OCI-LY7 (cell line): ENCODE data around the gene TTC32. TPM values are rescaled to one million over a fixed set of nuclear protein-coding genes. Genes with fewer than 3 reads are reported as not detected.

Source experiments
- BruUV-seq: library from RNA; stranded (reverse); fragments of 400-500 nt; replicated peaks from 2 replicates; lab custom pipeline; 2021; lab: Mats Ljungman, UMichigan
- CTCF ChIA-PET: fragments of 300-600 bp; sonication (Branson Sonifier 250); formaldehyde crosslinking; loops from one replicate; lab custom pipeline; 2022; ENCODE audit warnings: antibody characterized with exemption; ENCODE audit not compliant: unreplicated experiment; lab: Charles Lee
- POLR2A ChIA-PET: fragments of 300-600 bp; sonication (Branson Sonifier 250); formaldehyde crosslinking; loops from one replicate; lab custom pipeline; 2022; ENCODE audit warnings: antibody characterized with exemption; lab: Charles Lee
- DNase-seq: peaks from one replicate; pipeline ENCODE4 v3.0.0-alpha.2; 2015; ENCODE audit warnings: low spot score
- H2AFZ ChIP-seq: fragments of 200-600 bp; sonication (generic), shearing (Covaris generic); 2 replicates; pipeline ENCODE4 v1.6.1; 2014; ENCODE audit warnings: mild to moderate bottlenecking, antibody characterized with exemption, low read length, moderate library complexity
- H3K27ac ChIP-seq: fragments of 200-600 bp; sonication (generic); 2 replicates; pipeline ENCODE4 v1.5.1; 2014; ENCODE audit warnings: mixed run types, low read depth, mild to moderate bottlenecking, moderate library complexity, low read length, inconsistent platforms; ENCODE audit not compliant: poor library complexity, severe bottlenecking
- H3K36me3 ChIP-seq: fragments of 200-600 bp; sonication (generic); 2 replicates; pipeline ENCODE4 v1.6.1; 2014; ENCODE audit warnings: mild to moderate bottlenecking, antibody characterized with exemption, low read length, moderate library complexity, mixed read lengths; ENCODE audit not compliant: insufficient read depth
- H3K4me1 ChIP-seq: fragments of 200-600 bp; sonication (generic); 2 replicates; pipeline ENCODE4 v1.5.1; 2014; ENCODE audit warnings: mild to moderate bottlenecking, low read length; ENCODE audit not compliant: insufficient read depth, poor library complexity, severe bottlenecking
- H3K4me2 ChIP-seq: fragments of 200-600 bp; sonication (generic); 2 replicates; pipeline ENCODE4 v1.6.1; 2014; ENCODE audit warnings: mild to moderate bottlenecking, low read length
- H3K4me3 ChIP-seq: fragments of 200-600 bp; sonication (generic); 2 replicates; pipeline ENCODE4 v1.5.1; 2014; ENCODE audit warnings: mild to moderate bottlenecking, low read depth, low read length; ENCODE audit not compliant: poor library complexity, severe bottlenecking
- H3K79me2 ChIP-seq: fragments of 200-600 bp; sonication (generic); 2 replicates; pipeline ENCODE4 v1.6.1; 2016; ENCODE audit warnings: low read depth, mild to moderate bottlenecking, low read length, moderate library complexity, mixed read lengths; ENCODE audit not compliant: insufficient read depth
- H3K9me2 ChIP-seq: fragments of 200-600 bp; sonication (generic); 2 replicates; pipeline ENCODE4 v1.6.1; 2016; ENCODE audit warnings: mild to moderate bottlenecking, low read length, mixed read lengths; ENCODE audit not compliant: insufficient read depth
- H3K9me3 ChIP-seq: fragments of 200-600 bp; sonication (generic); 2 replicates; pipeline ENCODE4 v1.6.1; 2014; ENCODE audit warnings: mild to moderate bottlenecking, mixed run types, low read length, mixed read lengths
- H4K20me1 ChIP-seq: fragments of 200-600 bp; sonication (generic); 2 replicates; pipeline ENCODE4 v1.6.1; 2014; ENCODE audit warnings: mild to moderate bottlenecking, antibody characterized with exemption, low read length, moderate library complexity, mixed read lengths; ENCODE audit not compliant: insufficient read depth
- CTCF ChIP-seq: fragments of 200-600 bp; sonication (generic); conservative IDR thresholded peaks from 2 replicates; pipeline ENCODE4 v1.5.1; 2014; ENCODE audit warnings: mild to moderate bottlenecking, antibody characterized with exemption, low read length, moderate library complexity, mixed read lengths
- EZH2phosphoT487 ChIP-seq: fragments of 200-600 bp; sonication (generic); IDR thresholded peaks from 2 replicates; pipeline ENCODE4 v1.6.1; 2018; ENCODE audit warnings: low read depth, borderline replicate concordance, mild to moderate bottlenecking, mixed run types, antibody characterized with exemption, low read length, moderate library complexity, mixed read lengths
- intact Hi-C: fragments of 100-400 bp; cut with micrococcal nuclease; formaldehyde crosslinking; loops from one replicate; pipeline ENCODE4 v1.10.0; 2022; ENCODE audit not compliant: unreplicated experiment
- total RNA-seq, 2 experiments: library from RNA; depleted of rRNA in 1 of 2; stranded (reverse); fragments of >200 nt in 1 of 2; shearing (Covaris generic) in 1 of 2; gene quantifications; 2 replicates each; pipeline ENCODE4 v1.2.3, GENCODE V29; 2014 to 2022

Gene TTC32
- total RNA-seq, 2 experiments from 2014 or later, result 21.1 to 26.3 TPM

- BruUV-seq, result TSS peak; percentile 70
- Histone ChIP-seq H3K4me2 (peak overlapping the region; percentile 88), H3K79me2 (peaks cover 60% of the 10 kb centered on the region), H4K20me1 (0 out of 2 replicates have a peak, but pooled peaks cover 8% of the 10 kb centered on the region), H3K27ac (peak overlapping the region; percentile 82), H3K4me1 (peaks cover 25% of the 10 kb centered on the region), H3K9me3 (no peaks in the 10 kb centered on the region), H2AFZ (peak overlapping the region; percentile 83), H3K4me3 (peak overlapping the region; percentile 89), H3K36me3 (no peaks in the 10 kb centered on the region; the same call in 1 of the 2 replicates), H3K9me2 (no peaks in the 10 kb centered on the region)
- ChIA-PET CTCF (no interaction called here), POLR2A (interaction anchor here (0.5 to 0.9 kb wide), 3 partner anchors 9 to 66 kb away, joined by 3 to 4 read pairs (median 4); no protein-coding TSS in a partner anchor)
- DNase-seq, result peak; percentile 32
- no peak for TF ChIP-seq CTCF
- TF ChIP-seq EZH2phosphoT487, result no peak
- intact Hi-C loops, result loop anchor here (2.0 to 5.0 kb wide), 3 partner anchors 450 to 1339 kb away; partner anchors contain the start of genes PUM2 and RDH14
These were observed 797 bp downstream of the TTC32 start for GRCh38 chr2:19900931-19901441.

GRCh38 chr2:19899985-19900930, 1.5 kb downstream of the TTC32 start:
- no TSS peak for BruUV-seq
- peaks cover 5% of the 10 kb centered on the region; the same call in 1 of the 2 replicates for H3K36me3 ChIP-seq
- ChIA-PET POLR2A (interaction anchor here (0.5 to 1.0 kb wide), 8 partner anchors 9 to 120 kb away, joined by 3 to 4 read pairs (median 3); no protein-coding TSS in a partner anchor), CTCF (no interaction called here)
- DNase-seq, result peak; percentile 47
- intact Hi-C loops, result loop anchor here (2.0 to 10.0 kb wide), 4 partner anchors 451 to 1338 kb away; partner anchors contain the start of genes LDAH, PUM2 and RDH14
- peak overlapping the region; percentile 83; the same call in 1 of the 2 replicates for H2AFZ ChIP-seq
- TF ChIP-seq EZH2phosphoT487 (no peak), CTCF (no peak)
- 0 out of 2 replicates have a peak, but pooled peaks cover 8% of the 10 kb centered on the region for H4K20me1 ChIP-seq
- no peaks in the 10 kb centered on the region for H3K9me2 ChIP-seq
- H3K4me2 ChIP-seq, result peak overlapping the region; percentile 88
- H3K9me3 ChIP-seq, result no peaks in the 10 kb centered on the region
- peaks cover 63% of the 10 kb centered on the region for H3K79me2 ChIP-seq
- peaks cover 25% of the 10 kb centered on the region for H3K4me1 ChIP-seq
- peak overlapping the region; percentile 82 for H3K27ac ChIP-seq
- peak overlapping the region; percentile 89 for H3K4me3 ChIP-seq
